Measurements from ENCODE around the gene CEACAM1.
A peak's percentile ranks its signal among the peaks of the same experiment; 100 is the strongest.

Gene CEACAM1

DNA sequence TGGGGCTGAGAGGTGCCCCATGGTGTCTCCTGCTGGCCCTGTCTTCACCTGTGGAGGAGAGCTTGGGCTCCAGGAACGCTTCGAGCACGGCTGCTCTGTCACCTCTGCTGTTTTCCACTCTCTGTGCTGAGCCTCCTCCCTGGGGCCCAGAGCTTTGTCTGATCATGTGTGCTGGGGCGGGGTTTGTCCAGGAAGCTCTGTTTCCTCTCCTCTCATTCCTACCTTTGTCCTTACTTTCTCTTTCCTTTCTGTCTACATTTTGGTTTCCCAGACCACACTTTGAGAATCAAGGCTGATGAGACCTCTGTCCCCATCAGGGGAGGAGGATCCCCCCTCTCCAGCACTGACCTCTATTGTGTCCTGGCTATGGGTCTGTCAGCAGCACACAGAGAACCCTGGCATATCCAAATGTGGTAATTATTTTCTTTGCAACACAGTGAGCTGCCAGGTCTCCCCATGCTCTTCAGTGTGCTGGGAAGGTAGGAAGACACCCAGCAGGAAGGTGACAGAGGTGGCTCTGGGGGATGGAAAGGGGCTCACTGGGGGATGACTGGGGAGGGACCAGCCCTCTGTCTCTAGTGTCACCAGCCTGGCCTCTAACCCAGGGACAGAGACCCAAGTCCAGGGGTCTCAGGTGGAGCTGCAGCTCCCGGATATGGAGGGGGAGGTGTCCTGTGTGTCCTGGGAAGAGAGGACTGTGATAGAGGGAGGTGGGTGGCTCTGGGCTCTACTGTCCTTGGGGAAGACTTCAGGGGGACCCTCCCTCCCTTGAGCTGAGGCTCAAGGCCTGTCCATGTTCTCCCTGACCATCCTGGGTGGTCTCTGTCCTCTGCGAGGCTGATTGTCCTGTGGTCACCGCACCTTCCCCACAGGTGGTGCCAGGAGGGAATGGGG, at the start of gene CEACAM1:
Gene CEACAM1, minus strand, starts transcription at position 128 of the 894 bp plus-strand sequence. Its CDS starts 107 bp downstream, at position 21.
- Histone ChIP-seq H3K36me3 (ENCODE audit: control insufficient read depth, insufficient read depth, low read length, severe bottlenecking) (no peaks in the 10 kb centered on the region), H3K27me3 (replicated peaks; ENCODE audit: control insufficient read depth, insufficient read depth, low read length) (peaks cover 48% of the 10 kb centered on the region), H3K9ac (ENCODE audit: low read length) (no peak within 1 kb of the TSS), H3K9me3 (ENCODE audit: control insufficient read depth, low read length) (no peaks in the 10 kb centered on the region), H3K4me1 (ENCODE audit: control insufficient read depth, insufficient read depth, low read length) (peaks cover 4% of the 10 kb centered on the region), H3K4me3 (ENCODE audit: low read length) (no peak within 1 kb of the TSS)
- DNase-seq (ENCODE audit: low read depth), result no peak

DNA sequence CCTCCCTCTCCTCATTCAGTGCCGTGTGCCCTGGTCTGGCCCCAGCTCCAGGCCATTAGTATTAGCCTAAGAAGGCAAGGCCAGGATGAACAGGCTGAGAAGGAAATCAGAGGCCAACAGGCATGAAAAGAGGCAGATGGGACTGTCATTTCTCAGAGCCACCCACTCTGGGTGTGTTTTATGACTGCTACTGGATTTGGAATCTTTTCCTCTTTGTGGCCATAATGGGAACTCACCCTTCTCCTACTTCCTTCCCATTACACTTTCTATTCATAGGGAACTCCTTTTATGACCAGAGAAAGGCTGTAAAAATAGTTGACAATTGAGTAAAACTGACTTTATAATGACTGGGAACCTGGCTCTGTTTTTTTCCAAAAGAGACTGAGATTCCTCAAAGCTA, 48.7 kb upstream of the CEACAM1 start:
- H3K9me3 ChIP-seq (ENCODE audit: control insufficient read depth, low read length), result no peaks in the 10 kb centered on the region
- no peak overlapping the region for H3K4me3 ChIP-seq (ENCODE audit: low read length)
- no peak for DNase-seq (ENCODE audit: low read depth)
- no peak overlapping the region for H3K9ac ChIP-seq (ENCODE audit: low read length)
- H3K4me1 ChIP-seq (ENCODE audit: control insufficient read depth, insufficient read depth, low read length), result no peaks in the 10 kb centered on the region
- no peaks in the 10 kb centered on the region for H3K36me3 ChIP-seq (ENCODE audit: control insufficient read depth, insufficient read depth, low read length, severe bottlenecking)
- H3K27me3 ChIP-seq (replicated peaks; ENCODE audit: control insufficient read depth, insufficient read depth, low read length), result peaks cover 57% of the 10 kb centered on the region

DNA sequence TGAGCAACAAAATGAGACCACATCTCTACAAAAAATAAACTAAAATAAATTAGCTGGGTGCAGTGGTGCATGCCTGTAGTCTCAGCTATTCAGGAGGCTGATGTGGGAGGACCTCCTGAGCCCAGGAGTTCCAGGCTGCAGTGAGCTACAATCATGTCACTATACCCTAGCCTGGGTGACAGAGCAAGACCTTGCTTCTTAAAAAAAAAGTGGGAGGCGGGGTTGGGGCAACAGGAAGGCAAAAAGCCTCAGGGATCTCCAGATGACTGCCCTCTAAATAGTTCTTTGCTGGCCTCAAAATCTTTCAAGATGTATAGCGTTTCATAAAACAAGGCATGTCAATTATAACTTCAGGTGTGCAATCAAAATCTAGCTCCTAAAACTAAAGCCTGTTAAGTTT, 48.0 kb upstream of the CEACAM1 start:
- no peak overlapping the region for H3K9ac ChIP-seq (ENCODE audit: low read length)
- H3K4me1 ChIP-seq (ENCODE audit: control insufficient read depth, insufficient read depth, low read length), result no peaks in the 10 kb centered on the region
- H3K9me3 ChIP-seq (ENCODE audit: control insufficient read depth, low read length), result no peaks in the 10 kb centered on the region
- no peak for DNase-seq (ENCODE audit: low read depth)
- H3K36me3 ChIP-seq (ENCODE audit: control insufficient read depth, insufficient read depth, low read length, severe bottlenecking), result no peaks in the 10 kb centered on the region
- peaks cover 57% of the 10 kb centered on the region for H3K27me3 ChIP-seq (replicated peaks; ENCODE audit: control insufficient read depth, insufficient read depth, low read length)
- H3K4me3 ChIP-seq (ENCODE audit: low read length), result no peak overlapping the region

DNA sequence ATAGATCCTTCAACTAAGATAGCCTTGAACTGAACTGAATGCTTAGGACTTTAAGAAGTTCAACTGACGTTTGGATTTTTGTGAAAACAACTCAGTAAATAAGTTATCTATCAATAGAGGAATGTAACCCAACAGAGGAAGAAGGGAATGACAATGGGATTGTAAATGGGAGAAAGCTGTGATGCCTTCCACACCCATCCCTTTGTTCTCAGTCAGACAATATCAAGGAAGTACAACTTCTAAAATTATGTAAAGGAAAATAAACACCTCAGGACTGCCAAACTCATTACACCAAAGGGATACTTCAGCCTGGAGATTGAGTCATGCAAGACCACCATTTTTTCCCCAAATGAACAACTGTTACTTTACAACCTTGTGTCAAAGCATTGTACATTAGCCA, 45.4 kb upstream of the CEACAM1 start:
- H3K4me1 ChIP-seq (ENCODE audit: control insufficient read depth, insufficient read depth, low read length), result no peaks in the 10 kb centered on the region
- H3K27me3 ChIP-seq (replicated peaks; ENCODE audit: control insufficient read depth, insufficient read depth, low read length), result peaks cover 58% of the 10 kb centered on the region
- H3K9me3 ChIP-seq (ENCODE audit: control insufficient read depth, low read length), result no peaks in the 10 kb centered on the region
- no peak overlapping the region for H3K4me3 ChIP-seq (ENCODE audit: low read length)
- no peak for DNase-seq (ENCODE audit: low read depth)
- H3K36me3 ChIP-seq (ENCODE audit: control insufficient read depth, insufficient read depth, low read length, severe bottlenecking), result no peaks in the 10 kb centered on the region
- H3K9ac ChIP-seq (ENCODE audit: low read length), result no peak overlapping the region

DNA sequence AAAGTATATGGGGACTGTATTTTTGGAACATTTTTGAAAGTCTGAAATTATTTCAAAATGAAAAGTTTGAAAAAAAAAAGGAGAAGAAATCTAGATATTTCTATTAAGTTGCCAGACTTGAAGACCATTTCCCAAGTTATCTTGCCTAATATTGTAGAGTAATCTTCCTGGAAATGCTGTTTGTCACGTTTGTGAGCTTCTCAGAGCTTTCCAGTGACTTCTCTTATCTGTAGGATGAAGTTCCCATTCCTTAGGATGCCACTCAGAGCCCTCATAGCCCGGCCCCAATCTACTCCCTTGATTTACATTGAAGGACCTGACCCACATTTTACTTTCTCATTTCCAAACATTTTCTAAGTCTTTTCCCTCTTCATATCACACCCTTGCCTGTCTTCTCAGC, 42.8 kb upstream of the CEACAM1 start:
- H3K36me3 ChIP-seq (ENCODE audit: control insufficient read depth, insufficient read depth, low read length, severe bottlenecking), result no peaks in the 10 kb centered on the region
- peaks cover 15% of the 10 kb centered on the region for H3K4me1 ChIP-seq (ENCODE audit: control insufficient read depth, insufficient read depth, low read length)
- H3K9ac ChIP-seq (ENCODE audit: low read length), result no peak overlapping the region
- H3K9me3 ChIP-seq (ENCODE audit: control insufficient read depth, low read length), result no peaks in the 10 kb centered on the region
- H3K27me3 ChIP-seq (replicated peaks; ENCODE audit: control insufficient read depth, insufficient read depth, low read length), result peaks cover 48% of the 10 kb centered on the region
- H3K4me3 ChIP-seq (ENCODE audit: low read length), result no peak overlapping the region
- DNase-seq (ENCODE audit: low read depth), result no peak

DNA sequence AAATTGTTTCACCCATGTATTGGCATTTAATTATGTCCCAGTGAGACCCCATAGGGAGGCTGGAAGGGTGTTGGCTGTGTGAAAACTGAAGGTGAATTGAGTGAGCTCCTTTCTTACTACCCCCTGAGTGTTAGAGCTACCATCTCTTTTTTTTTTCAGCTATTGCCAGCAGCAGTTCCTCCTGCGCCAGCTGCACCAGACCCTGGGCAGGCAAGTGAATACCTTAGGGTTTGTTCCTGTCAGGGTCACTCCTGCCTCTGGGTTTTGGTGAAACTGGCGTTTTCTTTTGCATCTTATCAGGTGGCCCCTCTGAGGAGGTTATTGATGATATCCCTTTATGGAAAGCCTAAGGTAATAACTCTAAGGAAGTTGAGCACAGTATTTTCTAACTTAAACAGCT, 40.9 kb upstream of the CEACAM1 start:
- H3K9me3 ChIP-seq (ENCODE audit: control insufficient read depth, low read length), result no peaks in the 10 kb centered on the region
- peaks cover 39% of the 10 kb centered on the region for H3K27me3 ChIP-seq (replicated peaks; ENCODE audit: control insufficient read depth, insufficient read depth, low read length)
- H3K9ac ChIP-seq (ENCODE audit: low read length), result no peak overlapping the region
- no peaks in the 10 kb centered on the region for H3K36me3 ChIP-seq (ENCODE audit: control insufficient read depth, insufficient read depth, low read length, severe bottlenecking)
- no peak overlapping the region for H3K4me3 ChIP-seq (ENCODE audit: low read length)
- no peak for DNase-seq (ENCODE audit: low read depth)
- H3K4me1 ChIP-seq (ENCODE audit: control insufficient read depth, insufficient read depth, low read length), result peaks cover 30% of the 10 kb centered on the region

DNA sequence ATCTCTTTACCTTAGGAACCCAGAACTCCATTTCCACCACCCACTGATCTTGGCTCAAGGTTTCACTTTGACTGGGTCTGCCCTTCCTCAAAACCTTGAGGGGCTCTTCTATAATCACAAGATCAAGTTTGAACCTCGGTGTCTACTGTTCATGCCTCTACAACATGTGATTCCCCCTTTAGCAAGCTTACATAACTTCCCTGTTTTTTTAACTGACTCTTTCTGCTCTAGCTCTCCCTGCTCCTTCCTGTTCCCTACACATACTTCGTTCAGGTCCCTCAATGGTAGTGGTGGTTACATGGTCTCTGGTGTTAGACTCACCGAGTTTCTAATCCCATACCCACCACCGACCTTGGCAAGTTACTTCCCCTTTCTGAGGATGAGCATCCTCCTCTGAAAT, 39.7 kb upstream of the CEACAM1 start:
- Histone ChIP-seq H3K27me3 (replicated peaks; ENCODE audit: control insufficient read depth, insufficient read depth, low read length) (peaks cover 29% of the 10 kb centered on the region), H3K4me1 (ENCODE audit: control insufficient read depth, insufficient read depth, low read length) (peaks cover 38% of the 10 kb centered on the region), H3K9me3 (ENCODE audit: control insufficient read depth, low read length) (no peaks in the 10 kb centered on the region), H3K36me3 (ENCODE audit: control insufficient read depth, insufficient read depth, low read length, severe bottlenecking) (no peaks in the 10 kb centered on the region), H3K4me3 (ENCODE audit: low read length) (no peak overlapping the region), H3K9ac (ENCODE audit: low read length) (no peak overlapping the region)
- no peak for DNase-seq (ENCODE audit: low read depth)

DNA sequence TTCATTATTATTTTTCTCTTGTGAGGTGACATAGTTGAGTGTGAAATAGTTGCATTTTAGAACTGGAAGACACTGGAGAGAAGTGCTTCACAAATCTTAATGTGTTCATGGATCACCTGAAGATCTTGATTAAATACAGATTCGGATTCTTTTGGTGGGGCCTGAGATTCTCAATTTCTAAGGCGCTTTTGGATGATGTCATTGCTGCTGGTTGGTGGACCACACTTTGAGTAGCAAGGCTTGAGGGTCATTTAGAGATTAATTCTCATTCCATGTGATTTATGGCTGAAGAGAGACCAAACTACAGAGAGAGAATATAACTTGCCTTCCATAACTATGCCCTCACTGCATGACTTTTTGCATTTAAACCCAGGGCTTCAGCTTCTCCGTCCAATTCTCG, 39.3 kb upstream of the CEACAM1 start:
- H3K9me3 ChIP-seq (ENCODE audit: control insufficient read depth, low read length), result no peaks in the 10 kb centered on the region
- peaks cover 33% of the 10 kb centered on the region for H3K27me3 ChIP-seq (replicated peaks; ENCODE audit: control insufficient read depth, insufficient read depth, low read length)
- no peaks in the 10 kb centered on the region for H3K36me3 ChIP-seq (ENCODE audit: control insufficient read depth, insufficient read depth, low read length, severe bottlenecking)
- H3K4me3 ChIP-seq (ENCODE audit: low read length), result no peak overlapping the region
- no peak for DNase-seq (ENCODE audit: low read depth)
- H3K4me1 ChIP-seq (ENCODE audit: control insufficient read depth, insufficient read depth, low read length), result peaks cover 38% of the 10 kb centered on the region
- no peak overlapping the region for H3K9ac ChIP-seq (ENCODE audit: low read length)

DNA sequence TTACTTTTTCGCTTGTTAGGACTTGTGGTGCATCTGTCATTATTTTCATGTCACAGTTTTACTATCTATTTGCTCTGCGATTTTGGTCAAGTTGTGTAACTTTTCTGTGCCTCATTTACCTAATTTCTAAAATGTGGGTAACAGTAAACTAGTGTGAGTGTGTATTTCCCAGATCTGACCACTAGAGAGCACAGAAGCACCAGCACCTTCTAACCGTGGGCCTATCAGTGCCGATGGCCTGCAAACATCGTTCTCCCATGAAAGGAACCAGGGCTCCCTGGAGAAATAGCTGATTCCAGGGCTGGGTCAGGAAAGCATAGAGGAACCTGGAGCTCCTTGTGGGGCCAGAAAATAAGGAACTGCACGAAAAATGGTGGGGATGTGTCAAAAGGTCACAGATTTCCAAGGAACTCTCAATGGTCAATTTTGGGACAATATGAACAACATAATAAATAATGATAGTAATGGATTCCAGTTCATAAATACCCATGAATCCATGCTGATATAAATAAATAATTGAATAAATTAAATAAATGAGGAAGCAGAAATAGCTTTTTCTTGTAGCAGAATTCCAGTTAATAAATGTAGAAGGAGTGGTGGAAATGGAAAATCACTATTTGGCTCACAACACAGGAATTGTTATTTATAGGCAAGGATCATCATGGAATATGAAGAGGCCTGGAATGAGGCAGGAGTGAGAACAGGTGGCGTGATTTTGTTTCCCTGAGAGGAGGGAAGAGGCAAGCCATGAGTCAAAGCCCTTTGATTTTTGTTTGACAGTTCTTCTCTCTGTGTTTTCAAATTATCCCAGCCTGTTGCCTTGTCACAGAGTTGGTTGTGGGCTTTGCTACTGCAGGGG, 35.3 kb upstream of the CEACAM1 start:
- Histone ChIP-seq H3K4me1 (ENCODE audit: control insufficient read depth, insufficient read depth, low read length) (peaks cover 38% of the 10 kb centered on the region), H3K9me3 (ENCODE audit: control insufficient read depth, low read length) (no peaks in the 10 kb centered on the region), H3K9ac (ENCODE audit: low read length) (no peak overlapping the region), H3K27me3 (replicated peaks; ENCODE audit: control insufficient read depth, insufficient read depth, low read length) (peaks cover 46% of the 10 kb centered on the region), H3K4me3 (ENCODE audit: low read length) (no peak overlapping the region), H3K36me3 (ENCODE audit: control insufficient read depth, insufficient read depth, low read length, severe bottlenecking) (no peaks in the 10 kb centered on the region)
- peak; percentile 72 for DNase-seq (ENCODE audit: low read depth)

DNA sequence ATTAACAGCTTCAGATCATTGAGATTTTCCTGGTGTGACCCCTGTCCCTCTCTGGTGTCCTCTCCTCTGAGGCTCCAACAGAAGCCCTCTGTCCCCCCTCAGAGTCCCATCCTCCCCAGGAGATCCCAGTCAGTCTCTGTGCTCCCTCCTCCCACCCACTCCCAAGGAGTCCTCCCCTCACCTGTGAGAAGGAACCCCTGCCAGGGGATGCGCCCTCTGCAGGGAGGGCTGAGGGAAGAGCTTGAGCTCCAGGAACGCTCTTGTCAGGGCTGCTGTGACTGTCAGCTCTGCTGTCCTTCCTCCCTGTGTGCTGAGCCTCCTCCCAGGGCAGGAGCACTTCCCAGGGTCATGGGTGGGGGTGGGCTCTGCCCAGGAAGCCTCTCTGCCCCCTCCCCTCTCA, 33.2 kb upstream of the CEACAM1 start:
- H3K9ac ChIP-seq (ENCODE audit: low read length), result no peak overlapping the region
- H3K27me3 ChIP-seq (replicated peaks; ENCODE audit: control insufficient read depth, insufficient read depth, low read length), result peaks cover 54% of the 10 kb centered on the region
- DNase-seq (ENCODE audit: low read depth), result no peak
- H3K9me3 ChIP-seq (ENCODE audit: control insufficient read depth, low read length), result peaks cover 9% of the 10 kb centered on the region
- H3K4me1 ChIP-seq (ENCODE audit: control insufficient read depth, insufficient read depth, low read length), result peaks cover 26% of the 10 kb centered on the region
- H3K36me3 ChIP-seq (ENCODE audit: control insufficient read depth, insufficient read depth, low read length, severe bottlenecking), result no peaks in the 10 kb centered on the region
- H3K4me3 ChIP-seq (ENCODE audit: low read length), result no peak overlapping the region

DNA sequence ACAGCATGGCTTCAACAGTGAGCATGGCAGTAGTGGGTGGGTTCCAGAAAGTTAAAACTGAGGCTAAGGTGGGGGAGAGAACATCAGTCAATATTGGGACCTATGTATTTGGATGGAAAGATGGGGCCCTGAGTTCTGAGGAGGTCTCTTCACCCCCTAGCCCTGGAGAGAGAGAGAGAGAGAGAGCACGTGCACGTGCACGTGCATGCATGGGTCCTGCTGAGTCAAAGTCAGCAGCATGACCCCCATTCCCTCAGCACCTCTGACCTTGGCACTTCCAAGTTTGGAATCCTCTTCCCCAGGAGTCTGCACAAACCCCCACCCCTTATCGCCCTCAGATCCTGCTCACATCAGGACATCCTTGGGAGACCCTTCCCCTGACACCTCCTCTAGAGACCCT, 32.5 kb upstream of the CEACAM1 start:
- Histone ChIP-seq H3K4me3 (ENCODE audit: low read length) (no peak overlapping the region), H3K27me3 (replicated peaks; ENCODE audit: control insufficient read depth, insufficient read depth, low read length) (peaks cover 61% of the 10 kb centered on the region)

More for the DNA sequence above, 32.5 kb upstream of the CEACAM1 start:
- no peaks in the 10 kb centered on the region for H3K36me3 ChIP-seq (ENCODE audit: control insufficient read depth, insufficient read depth, low read length, severe bottlenecking)
- H3K9ac ChIP-seq (ENCODE audit: low read length), result no peak overlapping the region
- no peak for DNase-seq (ENCODE audit: low read depth)
- peaks cover 22% of the 10 kb centered on the region for H3K4me1 ChIP-seq (ENCODE audit: control insufficient read depth, insufficient read depth, low read length)
- H3K9me3 ChIP-seq (ENCODE audit: control insufficient read depth, low read length), result peaks cover 9% of the 10 kb centered on the region
